Panc1 (cell line): ENCODE data around the gene PLCB1.

Source experiments
- POLR2AphosphoS5 ChIP-seq: IDR thresholded peaks from 2 replicates; pipeline ENCODE4 v1.6.1; 2012; ENCODE audit warnings: mild to moderate bottlenecking, low read depth, low read length, moderate library complexity
- SIN3A ChIP-seq: IDR thresholded peaks from 2 replicates; pipeline ENCODE4 v1.6.1; 2012; ENCODE audit warnings: low read depth, mild to moderate bottlenecking, low read length, moderate library complexity, borderline replicate concordance; ENCODE audit not compliant: insufficient read depth
- TCF7L2 ChIP-seq: IDR thresholded peaks from 2 replicates; pipeline ENCODE4 v1.6.1; 2011; ENCODE audit warnings: mild to moderate bottlenecking, low read depth, low read length, inconsistent platforms
- TF ChIP-seq, protein P1 (sequence below): fragments of 450-650 bp; IDR thresholded peaks from 2 replicates; pipeline ENCODE4 v1.5.1; 2017; ENCODE audit warnings: mild to moderate bottlenecking
- TF ChIP-seq, protein P2 (sequence below), 2 experiments: IDR thresholded peaks; 2 replicates each; pipeline ENCODE4 v1.6.1; 2011 to 2012; ENCODE audit warnings: low read depth in 2 of 2, control low read depth in 1 of 2, low read length in 1 of 2, mild to moderate bottlenecking in 1 of 2, moderate library complexity in 1 of 2; ENCODE audit not compliant: insufficient read depth in 1 of 2

DNA sequence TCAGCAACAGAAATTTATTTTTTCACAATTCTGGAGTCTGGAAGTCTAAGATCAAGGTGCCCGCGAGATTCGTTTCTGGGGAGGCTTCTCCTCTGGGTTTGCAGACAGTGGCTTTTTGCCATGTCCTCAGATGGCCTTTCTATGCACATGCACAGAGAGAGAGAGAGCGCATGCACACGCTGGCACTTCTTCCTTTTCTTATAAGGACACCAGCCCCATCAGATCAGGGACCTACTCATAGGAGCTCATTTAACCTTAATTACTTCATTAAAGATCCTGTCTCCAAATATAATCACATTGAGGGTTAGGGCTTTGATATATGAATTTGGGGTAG lies 676.1 kb downstream of the PLCB1 start:
- TF ChIP-seq, protein P1, sequence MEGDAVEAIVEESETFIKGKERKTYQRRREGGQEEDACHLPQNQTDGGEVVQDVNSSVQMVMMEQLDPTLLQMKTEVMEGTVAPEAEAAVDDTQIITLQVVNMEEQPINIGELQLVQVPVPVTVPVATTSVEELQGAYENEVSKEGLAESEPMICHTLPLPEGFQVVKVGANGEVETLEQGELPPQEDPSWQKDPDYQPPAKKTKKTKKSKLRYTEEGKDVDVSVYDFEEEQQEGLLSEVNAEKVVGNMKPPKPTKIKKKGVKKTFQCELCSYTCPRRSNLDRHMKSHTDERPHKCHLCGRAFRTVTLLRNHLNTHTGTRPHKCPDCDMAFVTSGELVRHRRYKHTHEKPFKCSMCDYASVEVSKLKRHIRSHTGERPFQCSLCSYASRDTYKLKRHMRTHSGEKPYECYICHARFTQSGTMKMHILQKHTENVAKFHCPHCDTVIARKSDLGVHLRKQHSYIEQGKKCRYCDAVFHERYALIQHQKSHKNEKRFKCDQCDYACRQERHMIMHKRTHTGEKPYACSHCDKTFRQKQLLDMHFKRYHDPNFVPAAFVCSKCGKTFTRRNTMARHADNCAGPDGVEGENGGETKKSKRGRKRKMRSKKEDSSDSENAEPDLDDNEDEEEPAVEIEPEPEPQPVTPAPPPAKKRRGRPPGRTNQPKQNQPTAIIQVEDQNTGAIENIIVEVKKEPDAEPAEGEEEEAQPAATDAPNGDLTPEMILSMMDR = no peak
- TF ChIP-seq, protein P2, sequence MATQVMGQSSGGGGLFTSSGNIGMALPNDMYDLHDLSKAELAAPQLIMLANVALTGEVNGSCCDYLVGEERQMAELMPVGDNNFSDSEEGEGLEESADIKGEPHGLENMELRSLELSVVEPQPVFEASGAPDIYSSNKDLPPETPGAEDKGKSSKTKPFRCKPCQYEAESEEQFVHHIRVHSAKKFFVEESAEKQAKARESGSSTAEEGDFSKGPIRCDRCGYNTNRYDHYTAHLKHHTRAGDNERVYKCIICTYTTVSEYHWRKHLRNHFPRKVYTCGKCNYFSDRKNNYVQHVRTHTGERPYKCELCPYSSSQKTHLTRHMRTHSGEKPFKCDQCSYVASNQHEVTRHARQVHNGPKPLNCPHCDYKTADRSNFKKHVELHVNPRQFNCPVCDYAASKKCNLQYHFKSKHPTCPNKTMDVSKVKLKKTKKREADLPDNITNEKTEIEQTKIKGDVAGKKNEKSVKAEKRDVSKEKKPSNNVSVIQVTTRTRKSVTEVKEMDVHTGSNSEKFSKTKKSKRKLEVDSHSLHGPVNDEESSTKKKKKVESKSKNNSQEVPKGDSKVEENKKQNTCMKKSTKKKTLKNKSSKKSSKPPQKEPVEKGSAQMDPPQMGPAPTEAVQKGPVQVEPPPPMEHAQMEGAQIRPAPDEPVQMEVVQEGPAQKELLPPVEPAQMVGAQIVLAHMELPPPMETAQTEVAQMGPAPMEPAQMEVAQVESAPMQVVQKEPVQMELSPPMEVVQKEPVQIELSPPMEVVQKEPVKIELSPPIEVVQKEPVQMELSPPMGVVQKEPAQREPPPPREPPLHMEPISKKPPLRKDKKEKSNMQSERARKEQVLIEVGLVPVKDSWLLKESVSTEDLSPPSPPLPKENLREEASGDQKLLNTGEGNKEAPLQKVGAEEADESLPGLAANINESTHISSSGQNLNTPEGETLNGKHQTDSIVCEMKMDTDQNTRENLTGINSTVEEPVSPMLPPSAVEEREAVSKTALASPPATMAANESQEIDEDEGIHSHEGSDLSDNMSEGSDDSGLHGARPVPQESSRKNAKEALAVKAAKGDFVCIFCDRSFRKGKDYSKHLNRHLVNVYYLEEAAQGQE (IDR thresholded peaks at IDR 0.05; ENCODE audit: insufficient read depth in 1 of 2, low read depth in 2 of 2, low read length in 1 of 2) = no peak
- TF ChIP-seq POLR2AphosphoS5 (no peak), SIN3A (no peak), TCF7L2 (no peak)
